Mucosa of descending colon (tissue), 3 donors: Measurements from ENCODE around the gene CHRM5. TPM values are rescaled to one million over a fixed set of nuclear protein-coding genes. Genes with fewer than 3 reads are reported as not detected.

Experiments
- ATAC-seq: fragments of 200-7000 bp; cut with Tn5 transposase; one replicate; pipeline ENCODE4 v1.9.1; 2020; ENCODE audit warnings: mild to moderate bottlenecking, moderate library complexity
- DNase-seq, 3 donors: peaks; one replicate each; pipeline ENCODE4 v3.0.0-alpha.2; 2020
- H3K36me3 ChIP-seq: fragments of 200-600 bp; one replicate; pipeline ENCODE4 v1.8.0; 2021; ENCODE audit warnings: low read depth, mild to moderate bottlenecking
- H3K4me1 ChIP-seq: fragments of 200-600 bp; one replicate; pipeline ENCODE4 v1.8.0; 2021; ENCODE audit warnings: low read depth, mild to moderate bottlenecking
- H3K4me3 ChIP-seq: fragments of 200-600 bp; one replicate; pipeline ENCODE4 v1.8.0; 2021; ENCODE audit warnings: mild to moderate bottlenecking
- H3K9me3 ChIP-seq: fragments of 200-600 bp; one replicate; pipeline ENCODE4 v1.8.0; 2021; ENCODE audit warnings: mild to moderate bottlenecking
- CTCF ChIP-seq: fragments of 200-600 bp; IDR thresholded peaks from one replicate; pipeline ENCODE4 v1.8.0; 2022; ENCODE audit warnings: antibody characterized with exemption, mild to moderate bottlenecking
- intact Hi-C, 2 donors: fragments of 100-400 bp; cut with DNase I in 1 of 2; cut with micrococcal nuclease in 1 of 2; formaldehyde crosslinking; loops; one replicate each; pipeline versions ENCODE4 v1.11.0 to v1.11.1; 2022; cut with DNase I, micrococcal nuclease
- total RNA-seq, 3 donors: library from RNA; stranded (reverse); fragmentation: NEBNext Ultra II Directional in 2 of 3; extraction: Animal tissue kit (Norgen Biotek cat#: 25700) in 2 of 3; gene quantifications; one replicate each; pipeline versions ENCODE4 v1.2.1 to v1.2.4, GENCODE V29; 2021 to 2023
- donor health status: DM: no; HTN: no; CAD: no; lungs with moderate emphysema.
- donor health status: DM: no; HTN: no; CAD: no.
- donor health status: DM: no; HTN: yes; CAD: no.

The CHRM5 gene
- total RNA-seq, 3 donors from 2014 or later, result not detected

- Histone ChIP-seq H3K9me3 (no peaks in the 10 kb centered on the region), H3K4me3 (no peak overlapping the region), H3K36me3 (no peaks in the 10 kb centered on the region), H3K4me1 (no peaks in the 10 kb centered on the region)
- ATAC-seq (no peak), DNase-seq (no peak)
- TF ChIP-seq CTCF, result no peak
- intact Hi-C loops, result no loop called here
Observed at GRCh38 chr15:34114739-34115138, 146.4 kb downstream of the CHRM5 start.

DNA sequence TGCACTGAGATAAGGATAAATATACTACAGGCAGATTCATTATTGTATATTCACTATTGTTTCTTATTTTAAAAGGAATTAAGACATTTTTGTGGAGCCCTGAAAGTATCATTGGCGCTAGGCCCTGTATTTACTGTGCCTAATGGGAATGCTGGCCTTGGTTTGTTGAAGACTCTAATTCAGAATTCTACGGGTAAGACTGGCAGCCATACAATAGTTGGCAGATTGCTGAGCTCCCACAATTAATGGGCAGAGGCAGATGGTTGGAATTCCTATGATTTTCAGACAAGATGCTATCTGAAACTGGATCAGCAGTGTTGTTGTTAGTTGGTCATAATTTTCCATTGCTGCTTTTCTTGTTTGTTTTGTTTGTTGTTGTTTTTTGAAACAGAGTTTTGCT lies 148.3 kb downstream of the CHRM5 start:
- ATAC-seq, result no peak
- no peak for DNase-seq
- Histone ChIP-seq H3K4me1 (no peaks in the 10 kb centered on the region), H3K36me3 (no peaks in the 10 kb centered on the region), H3K4me3 (no peak overlapping the region), H3K9me3 (no peaks in the 10 kb centered on the region)
- TF ChIP-seq CTCF, result no peak
- intact Hi-C loops, result no loop called here

Other genes starting within 250 kb of the CHRM5 start
- 10 to 100 TPM in 2 of 3 donors, 1 to 10 TPM in 1; 9.5 to 16.3 (median 11.9) TPM for gene AVEN, start 70.7 kb downstream of the CHRM5 start, total RNA-seq
- 10 to 100 TPM; 56.2 to 70.2 (median 59.6) TPM for gene EMC7, start 133.4 kb downstream of the CHRM5 start, total RNA-seq
- gene PGBD4, start 133.6 kb downstream of the CHRM5 start, total RNA-seq, result 1 to 10 TPM; 1.4 to 2.0 (median 1.7) TPM
- 10 to 100 TPM; 42.8 to 52.6 (median 46.2) TPM for gene KATNBL1, start 241.6 kb downstream of the CHRM5 start, total RNA-seq